Measurements from ENCODE around the gene DENND4C.
"Not testable (repeated sequence)": the region's sequence is repeated elsewhere in the genome, so short reads cannot be mapped to it uniquely, and the experiment has no call there.

DENND4C gene

DNA sequence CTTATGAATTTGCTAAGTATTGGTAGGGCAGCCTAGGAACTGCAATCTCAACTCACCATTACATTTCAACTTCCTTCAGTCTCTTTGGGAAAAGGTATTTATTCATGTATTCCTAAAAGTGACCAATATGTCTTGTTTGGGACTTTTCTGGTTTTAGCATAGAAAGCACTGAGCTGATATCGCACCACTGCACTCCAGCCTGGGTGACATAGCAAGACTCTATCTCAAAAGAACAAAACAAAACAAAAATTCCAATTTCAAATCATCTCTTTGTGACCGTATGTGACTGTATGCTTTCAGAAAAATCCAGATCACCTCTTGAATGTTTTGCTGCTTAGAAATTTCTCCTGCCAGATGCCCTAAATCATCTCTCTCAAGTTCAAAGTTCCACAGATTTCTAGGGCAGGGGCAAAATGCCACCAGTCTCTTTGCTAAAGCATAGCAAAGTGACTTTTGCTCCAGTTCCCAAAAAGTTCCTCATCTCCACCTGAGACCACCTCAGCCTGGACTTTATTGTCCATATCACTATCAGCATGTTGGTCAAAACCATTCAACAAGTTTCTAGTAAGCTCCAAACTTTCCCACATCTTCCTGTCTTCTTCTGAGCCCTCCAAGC, 37.0 kb upstream of the DENND4C start:
- not testable (repeated sequence) for H3K27ac ChIP-seq (ENCODE audit: low read depth, low read length); H3K27me3 ChIP-seq (ENCODE audit: control insufficient read depth in 1 of 2, insufficient read depth in 2 of 2, low read length in 2 of 2); H3K9me3 ChIP-seq (ENCODE audit: control insufficient read depth in 1 of 2, low read length in 2 of 2); H3K9ac ChIP-seq (ENCODE audit: low read depth in 1 of 2, low read length in 2 of 2); H3K4me3 ChIP-seq (ENCODE audit: low read depth in 1 of 2, low read length in 2 of 2); H3K36me3 ChIP-seq (ENCODE audit: control insufficient read depth in 1 of 2, insufficient read depth in 2 of 2, low read length in 2 of 2)
- H3K4me1 ChIP-seq (ENCODE audit: control insufficient read depth in 1 of 2, insufficient read depth in 2 of 2, low read length in 2 of 2): peaks cover 8 to 19% of the 10 kb centered on the region in 2 donors

DNA sequence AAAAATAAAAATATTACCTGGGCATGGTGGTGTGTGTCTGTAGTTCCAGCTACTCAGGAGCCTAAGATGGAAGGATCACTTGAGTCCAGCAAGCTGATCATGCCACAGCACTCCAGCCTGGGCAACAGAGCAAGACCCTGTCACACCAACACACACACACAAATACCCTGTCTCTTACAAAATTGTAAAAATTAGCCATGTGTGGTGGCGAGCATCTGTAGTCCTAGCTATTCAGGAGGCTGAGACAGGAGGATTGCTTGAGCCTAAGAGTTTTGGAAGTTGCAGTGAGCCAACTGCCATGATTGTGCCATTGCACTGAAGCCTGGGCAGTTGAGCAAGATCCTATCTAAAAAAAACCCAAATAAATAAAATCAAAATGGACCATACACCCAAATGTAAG, 32.1 kb upstream of the DENND4C start:
- H3K9ac ChIP-seq (ENCODE audit: low read depth in 1 of 2, low read length in 2 of 2): no peak overlapping the region
- H3K9me3 ChIP-seq (ENCODE audit: control insufficient read depth in 1 of 2, low read length in 2 of 2): no peaks in the 10 kb centered on the region
- H3K4me1 ChIP-seq (ENCODE audit: control insufficient read depth in 1 of 2, insufficient read depth in 2 of 2, low read length in 2 of 2): peaks cover 14 to 17% of the 10 kb centered on the region in 2 donors
- no peaks in the 10 kb centered on the region for H3K36me3 ChIP-seq (ENCODE audit: control insufficient read depth in 1 of 2, insufficient read depth in 2 of 2, low read length in 2 of 2)
- H3K27me3 ChIP-seq (ENCODE audit: control insufficient read depth in 1 of 2, insufficient read depth in 2 of 2, low read length in 2 of 2): no peaks in the 10 kb centered on the region
- H3K27ac ChIP-seq (ENCODE audit: low read depth, low read length): no peak overlapping the region
- no peak overlapping the region for H3K4me3 ChIP-seq (ENCODE audit: low read depth in 1 of 2, low read length in 2 of 2)

DNA sequence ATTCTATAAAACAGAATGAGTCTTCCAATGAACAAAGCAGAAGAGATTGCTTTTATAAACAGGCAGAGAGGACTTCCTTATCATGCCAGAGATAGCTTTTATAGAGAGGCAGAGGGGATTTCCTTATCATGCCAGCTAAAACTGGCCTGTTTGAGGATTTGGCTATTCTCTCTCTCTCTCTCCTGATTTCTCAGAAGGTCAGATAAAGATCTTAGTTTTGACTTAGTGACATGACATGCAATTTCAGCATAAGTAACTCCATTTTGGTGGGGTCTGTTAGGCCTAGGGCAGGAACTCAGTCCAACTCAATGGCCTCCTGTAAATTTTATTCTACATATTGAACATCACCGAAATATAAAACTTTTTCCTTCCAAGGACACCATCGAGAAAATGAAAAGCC, 31.5 kb upstream of the DENND4C start:
- H3K4me1 ChIP-seq (ENCODE audit: control insufficient read depth in 1 of 2, insufficient read depth in 2 of 2, low read length in 2 of 2): peaks cover 14 to 16% of the 10 kb centered on the region in 2 donors
- H3K36me3 ChIP-seq (ENCODE audit: control insufficient read depth in 1 of 2, insufficient read depth in 2 of 2, low read length in 2 of 2): no peaks in the 10 kb centered on the region
- no peak overlapping the region for H3K4me3 ChIP-seq (ENCODE audit: low read depth in 1 of 2, low read length in 2 of 2)
- no peak overlapping the region for H3K27ac ChIP-seq (ENCODE audit: low read depth, low read length)
- no peaks in the 10 kb centered on the region for H3K9me3 ChIP-seq (ENCODE audit: control insufficient read depth in 1 of 2, low read length in 2 of 2)
- no peak overlapping the region for H3K9ac ChIP-seq (ENCODE audit: low read depth in 1 of 2, low read length in 2 of 2)
- no peaks in the 10 kb centered on the region for H3K27me3 ChIP-seq (ENCODE audit: control insufficient read depth in 1 of 2, insufficient read depth in 2 of 2, low read length in 2 of 2)

DNA sequence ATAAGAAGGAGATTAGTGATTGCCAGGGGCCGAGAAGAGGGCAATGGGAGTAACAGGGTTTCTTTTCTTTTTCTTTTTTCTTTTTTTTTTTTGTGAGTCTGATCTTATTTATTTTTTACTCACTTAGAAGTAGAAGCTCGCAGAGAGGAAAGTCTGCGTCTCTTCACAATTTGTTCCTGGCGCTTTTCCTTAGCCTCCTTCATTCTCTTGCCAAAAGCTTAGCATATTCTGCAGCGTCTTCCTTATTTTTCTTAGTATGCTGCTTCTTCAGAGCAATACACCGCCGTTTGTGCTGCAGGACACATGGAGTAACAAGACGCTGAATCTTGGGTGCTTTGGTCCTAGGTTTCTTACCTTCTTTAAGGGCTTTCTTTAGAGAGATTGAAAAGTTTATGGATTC, 30.3 kb upstream of the DENND4C start:
- Histone ChIP-seq H3K4me1 (ENCODE audit: control insufficient read depth in 1 of 2, insufficient read depth in 2 of 2, low read length in 2 of 2) (peaks cover 12 to 14% of the 10 kb centered on the region in 2 donors), H3K36me3 (ENCODE audit: control insufficient read depth in 1 of 2, insufficient read depth in 2 of 2, low read length in 2 of 2) (no peaks in the 10 kb centered on the region), H3K9me3 (ENCODE audit: control insufficient read depth in 1 of 2, low read length in 2 of 2) (no peaks in the 10 kb centered on the region), H3K9ac (ENCODE audit: low read depth in 1 of 2, low read length in 2 of 2) (no peak overlapping the region), H3K27me3 (ENCODE audit: control insufficient read depth in 1 of 2, insufficient read depth in 2 of 2, low read length in 2 of 2) (no peaks in the 10 kb centered on the region), H3K4me3 (ENCODE audit: low read depth in 1 of 2, low read length in 2 of 2) (no peak overlapping the region), H3K27ac (ENCODE audit: low read depth, low read length) (no peak overlapping the region)

DNA sequence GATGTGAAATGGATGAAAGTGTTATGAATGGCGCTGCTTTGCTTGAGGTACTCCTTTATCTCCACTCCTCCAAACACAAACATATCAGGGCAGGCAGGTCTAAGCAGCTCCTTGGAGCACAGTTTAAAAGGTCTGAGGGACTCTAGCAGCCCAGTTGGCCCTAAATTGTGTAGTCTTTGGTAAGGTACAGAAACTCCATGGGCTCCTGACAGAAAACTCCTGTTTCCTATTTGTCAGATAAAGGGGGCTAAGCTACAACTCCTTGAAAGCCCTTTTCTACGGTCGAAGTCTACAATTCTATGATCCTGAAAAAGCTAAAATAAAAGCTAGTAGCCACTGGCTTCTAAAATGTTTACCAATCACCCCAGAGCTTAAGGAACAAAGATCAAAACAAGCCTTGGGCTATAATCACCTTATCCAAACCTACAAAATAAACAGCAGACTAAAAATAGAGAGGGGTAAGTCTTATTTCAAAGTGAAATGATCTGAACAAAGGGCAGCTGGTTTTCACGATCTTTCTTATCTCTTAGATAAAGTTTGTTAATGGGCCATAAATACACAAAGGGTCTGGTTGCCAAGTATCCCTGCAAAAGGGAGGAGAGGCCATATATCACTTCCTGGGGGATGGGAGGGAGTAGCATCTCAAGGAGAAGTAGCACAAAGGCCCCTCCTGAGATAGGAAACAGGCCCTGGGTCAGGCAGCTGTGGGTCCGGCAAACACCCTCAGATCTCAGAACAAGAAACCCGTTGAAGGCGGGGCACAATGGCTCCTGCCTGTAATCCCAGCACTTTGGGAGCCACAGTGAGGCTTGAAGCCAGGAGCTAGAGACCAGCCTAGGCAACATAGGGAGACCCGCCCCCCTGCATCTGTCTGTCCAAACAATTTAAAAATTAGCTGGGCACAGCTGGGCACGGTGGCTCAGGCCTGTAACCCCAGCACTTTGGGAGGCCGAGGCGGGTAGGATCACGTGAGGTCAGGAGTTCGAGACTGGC, 28.3 kb upstream of the DENND4C start:
- H3K27me3 ChIP-seq (ENCODE audit: control insufficient read depth in 1 of 2, insufficient read depth in 2 of 2, low read length in 2 of 2): no peaks in the 10 kb centered on the region
- no peaks in the 10 kb centered on the region for H3K9me3 ChIP-seq (ENCODE audit: control insufficient read depth in 1 of 2, low read length in 2 of 2)
- H3K4me1 ChIP-seq (ENCODE audit: control insufficient read depth in 1 of 2, insufficient read depth in 2 of 2, low read length in 2 of 2): peaks cover 12 to 14% of the 10 kb centered on the region in 2 donors
- no peaks in the 10 kb centered on the region for H3K36me3 ChIP-seq (ENCODE audit: control insufficient read depth in 1 of 2, insufficient read depth in 2 of 2, low read length in 2 of 2)
- no peak overlapping the region for H3K27ac ChIP-seq (ENCODE audit: low read depth, low read length)
- H3K4me3 ChIP-seq (ENCODE audit: low read depth in 1 of 2, low read length in 2 of 2): peak overlapping the region in 1 of 2 donors; percentile 34
- H3K9ac ChIP-seq (ENCODE audit: low read depth in 1 of 2, low read length in 2 of 2): peak overlapping the region in 1 of 2 donors; percentile 27

DNA sequence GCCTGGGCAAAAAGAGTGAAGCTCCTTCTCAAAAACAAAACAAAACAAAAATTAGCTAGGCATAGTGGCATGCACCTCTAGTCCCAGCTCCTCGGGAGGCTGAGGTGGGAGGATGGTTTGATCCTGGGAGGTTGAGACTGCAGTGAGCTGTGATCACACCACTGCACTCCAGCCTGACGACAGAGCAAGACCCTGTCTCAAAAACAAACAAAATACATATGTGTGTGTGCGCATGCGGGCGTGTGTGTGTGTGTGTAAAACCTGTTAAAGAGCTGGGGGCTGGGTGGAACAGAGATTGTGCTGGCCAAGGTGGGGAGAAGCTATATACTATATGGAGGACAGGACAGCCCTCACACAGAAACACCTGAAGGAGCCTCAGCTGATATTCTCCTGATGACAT, 27.4 kb upstream of the DENND4C start:
- H3K27me3 ChIP-seq (ENCODE audit: control insufficient read depth in 1 of 2, insufficient read depth in 2 of 2, low read length in 2 of 2): no peaks in the 10 kb centered on the region
- no peaks in the 10 kb centered on the region for H3K9me3 ChIP-seq (ENCODE audit: control insufficient read depth in 1 of 2, low read length in 2 of 2)
- peaks cover 12 to 14% of the 10 kb centered on the region in 2 donors for H3K4me1 ChIP-seq (ENCODE audit: control insufficient read depth in 1 of 2, insufficient read depth in 2 of 2, low read length in 2 of 2)
- H3K27ac ChIP-seq (ENCODE audit: low read depth, low read length): no peak overlapping the region
- H3K4me3 ChIP-seq (ENCODE audit: low read depth in 1 of 2, low read length in 2 of 2): no peak overlapping the region
- no peak overlapping the region for H3K9ac ChIP-seq (ENCODE audit: low read depth in 1 of 2, low read length in 2 of 2)
- no peaks in the 10 kb centered on the region for H3K36me3 ChIP-seq (ENCODE audit: control insufficient read depth in 1 of 2, insufficient read depth in 2 of 2, low read length in 2 of 2)

DNA sequence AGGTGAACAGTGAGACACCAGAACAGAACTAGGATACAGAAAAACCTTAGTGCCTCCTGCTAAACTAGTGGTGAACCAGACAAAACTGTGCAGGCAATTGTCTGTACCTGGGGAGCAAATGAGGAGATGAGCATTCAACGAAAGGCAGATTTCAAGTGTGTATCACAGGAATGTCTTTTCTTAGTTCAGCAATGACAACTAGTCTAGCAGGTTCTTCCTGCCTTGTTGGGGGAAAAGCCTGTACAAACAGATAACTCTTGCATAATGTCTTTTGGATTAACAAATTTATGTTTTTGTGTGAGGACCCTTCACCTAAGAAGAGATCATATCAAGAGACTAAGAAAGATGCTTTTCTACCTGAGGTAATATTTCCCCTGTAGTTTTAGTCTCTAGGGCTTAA, 21.8 kb upstream of the DENND4C start:
- Histone ChIP-seq H3K36me3 (ENCODE audit: control insufficient read depth in 1 of 2, insufficient read depth in 2 of 2, low read length in 2 of 2) (no peaks in the 10 kb centered on the region), H3K9ac (ENCODE audit: low read depth in 1 of 2, low read length in 2 of 2) (no peak overlapping the region), H3K27me3 (ENCODE audit: control insufficient read depth in 1 of 2, insufficient read depth in 2 of 2, low read length in 2 of 2) (no peaks in the 10 kb centered on the region), H3K4me1 (ENCODE audit: control insufficient read depth in 1 of 2, insufficient read depth in 2 of 2, low read length in 2 of 2) (no peaks in the 10 kb centered on the region), H3K27ac (ENCODE audit: low read depth, low read length) (no peak overlapping the region), H3K4me3 (ENCODE audit: low read depth in 1 of 2, low read length in 2 of 2) (no peak overlapping the region), H3K9me3 (ENCODE audit: control insufficient read depth in 1 of 2, low read length in 2 of 2) (no peaks in the 10 kb centered on the region)

DNA sequence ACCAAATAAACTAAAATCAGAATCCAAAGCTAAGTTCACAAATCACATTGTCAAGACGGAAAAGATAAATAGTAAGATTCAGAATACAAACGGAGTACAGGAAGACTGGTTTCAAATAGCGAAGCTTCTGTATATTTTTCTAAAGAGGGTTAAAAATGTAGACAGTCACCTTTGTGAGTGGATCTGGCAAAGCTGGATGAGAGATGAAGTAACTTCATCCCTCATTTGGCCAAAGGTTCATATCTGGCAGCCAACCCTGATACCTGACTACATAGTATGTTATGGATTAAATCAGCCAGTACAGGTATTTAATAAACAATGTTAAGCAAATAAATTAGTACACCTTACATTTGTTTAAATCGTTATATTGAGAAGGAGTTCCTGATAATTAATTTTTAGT, 21.3 kb upstream of the DENND4C start:
- no peak overlapping the region for H3K4me3 ChIP-seq (ENCODE audit: low read depth in 1 of 2, low read length in 2 of 2)
- no peaks in the 10 kb centered on the region for H3K4me1 ChIP-seq (ENCODE audit: control insufficient read depth in 1 of 2, insufficient read depth in 2 of 2, low read length in 2 of 2)
- H3K36me3 ChIP-seq (ENCODE audit: control insufficient read depth in 1 of 2, insufficient read depth in 2 of 2, low read length in 2 of 2): no peaks in the 10 kb centered on the region
- no peaks in the 10 kb centered on the region for H3K27me3 ChIP-seq (ENCODE audit: control insufficient read depth in 1 of 2, insufficient read depth in 2 of 2, low read length in 2 of 2)
- H3K27ac ChIP-seq (ENCODE audit: low read depth, low read length): no peak overlapping the region
- H3K9me3 ChIP-seq (ENCODE audit: control insufficient read depth in 1 of 2, low read length in 2 of 2): no peaks in the 10 kb centered on the region
- no peak overlapping the region for H3K9ac ChIP-seq (ENCODE audit: low read depth in 1 of 2, low read length in 2 of 2)

DNA sequence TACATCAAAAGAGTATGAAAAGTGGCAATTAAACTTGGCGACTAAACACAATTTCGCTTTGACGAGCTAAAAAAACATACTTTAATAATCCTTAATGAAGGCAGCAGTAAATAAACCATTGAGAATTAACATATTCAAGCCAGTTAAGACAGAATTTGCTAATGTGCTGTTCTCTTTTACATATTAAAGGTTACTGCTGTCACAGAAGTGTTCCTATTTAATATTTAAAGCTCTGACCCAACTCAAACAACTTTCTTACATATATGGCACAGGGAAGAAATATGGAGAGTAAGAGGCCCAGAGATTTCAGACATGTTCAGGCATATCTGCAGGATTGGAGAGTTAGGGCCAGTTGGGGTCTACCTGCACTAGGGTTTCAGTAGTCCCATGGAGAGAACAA, 16.7 kb upstream of the DENND4C start:
- Histone ChIP-seq H3K27ac (ENCODE audit: low read depth, low read length) (no peak overlapping the region), H3K9me3 (ENCODE audit: control insufficient read depth in 1 of 2, low read length in 2 of 2) (no peaks in the 10 kb centered on the region), H3K36me3 (ENCODE audit: control insufficient read depth in 1 of 2, insufficient read depth in 2 of 2, low read length in 2 of 2) (no peaks in the 10 kb centered on the region), H3K4me1 (ENCODE audit: control insufficient read depth in 1 of 2, insufficient read depth in 2 of 2, low read length in 2 of 2) (no peaks in the 10 kb centered on the region), H3K9ac (ENCODE audit: low read depth in 1 of 2, low read length in 2 of 2) (no peak overlapping the region), H3K27me3 (ENCODE audit: control insufficient read depth in 1 of 2, insufficient read depth in 2 of 2, low read length in 2 of 2) (no peaks in the 10 kb centered on the region), H3K4me3 (ENCODE audit: low read depth in 1 of 2, low read length in 2 of 2) (no peak overlapping the region)

DNA sequence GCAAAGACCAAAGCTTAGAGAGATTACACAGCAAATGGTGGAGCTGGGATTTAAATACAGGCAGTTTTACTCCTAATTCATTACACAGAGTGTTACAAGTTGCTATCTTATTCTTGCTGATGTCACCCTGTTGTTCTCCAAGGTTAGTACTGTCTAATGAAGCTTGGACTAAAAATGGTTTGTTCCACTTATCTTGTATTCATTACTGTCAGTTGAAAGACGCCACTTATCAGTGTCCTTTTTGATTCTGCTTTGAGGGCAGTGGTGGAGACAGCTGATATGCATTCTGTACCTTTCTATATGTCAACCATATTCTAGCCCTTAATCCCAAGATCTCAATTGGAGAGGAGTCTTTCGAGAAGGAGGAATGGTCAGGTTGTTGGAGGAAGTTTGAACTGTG, 14.0 kb upstream of the DENND4C start:
- H3K4me1 ChIP-seq (ENCODE audit: control insufficient read depth in 1 of 2, insufficient read depth in 2 of 2, low read length in 2 of 2): no peaks in the 10 kb centered on the region
- no peak overlapping the region for H3K4me3 ChIP-seq (ENCODE audit: low read depth in 1 of 2, low read length in 2 of 2)
- no peak overlapping the region for H3K9ac ChIP-seq (ENCODE audit: low read depth in 1 of 2, low read length in 2 of 2)
- H3K27ac ChIP-seq (ENCODE audit: low read depth, low read length): no peak overlapping the region
- H3K9me3 ChIP-seq (ENCODE audit: control insufficient read depth in 1 of 2, low read length in 2 of 2): no peaks in the 10 kb centered on the region
- no peaks in the 10 kb centered on the region for H3K27me3 ChIP-seq (ENCODE audit: control insufficient read depth in 1 of 2, insufficient read depth in 2 of 2, low read length in 2 of 2)
- no peaks in the 10 kb centered on the region for H3K36me3 ChIP-seq (ENCODE audit: control insufficient read depth in 1 of 2, insufficient read depth in 2 of 2, low read length in 2 of 2)
